ENCODE measurements around the gene FAM3C. TPM values are rescaled to one million over a fixed set of nuclear protein-coding genes. Genes with fewer than 3 reads are reported as not detected.

Gene FAM3C
- total and polyA plus RNA-seq, 2 of the 4 experiments (the other 2 are of a cell fraction), result 11.5 to 45.8 TPM

- no peak overlapping the region; the same call in 1 of the 2 replicates for H2AK5ac ChIP-seq (ENCODE audit: low read depth, low read length)
- dilution Hi-C loops (cut with HindIII; ENCODE audit: low sequenced_read_pairs, unreplicated experiment), result no loop called here
- ATAC-seq (ENCODE audit: low read depth) (peak; percentile 81), DNase-seq (peak; percentile 89)
- H2BK120ac ChIP-seq (ENCODE audit: low read depth, low read length), result peak overlapping the region; percentile 96
- no peak overlapping the region for H2AK9ac ChIP-seq (replicated peaks; ENCODE audit: low read depth, low read length, poor library complexity)
- no peaks in the 10 kb centered on the region for H3K9me3 ChIP-seq (ENCODE audit: control insufficient read depth, insufficient read depth, low read length)
- H4K91ac ChIP-seq (ENCODE audit: insufficient read depth, low read depth, low read length), result peak overlapping the region; percentile 99
- peak overlapping the region; percentile 78 for H3K18ac ChIP-seq (ENCODE audit: low read depth, low read length)
- H2AFZ ChIP-seq (replicated peaks; ENCODE audit: low read length, poor library complexity), result no peak overlapping the region
- H3K4me2 ChIP-seq (ENCODE audit: low read depth, low read length), result peak overlapping the region; percentile 58; the same call in 1 of the 2 replicates
- peaks cover 0 to 10% of the 10 kb centered on the region in 2 experiments; a peak in 1 of 4 replicates for H3K79me1 ChIP-seq (ENCODE audit: low read depth in 1 of 2, low read length in 2 of 2)
- peaks cover 12% of the 10 kb centered on the region for H3K4me1 ChIP-seq (ENCODE audit: control insufficient read depth, insufficient read depth, low read length)
- H3K9me1 ChIP-seq (ENCODE audit: insufficient read depth, low read length), result 0 out of 2 replicates have a peak, but pooled peaks cover 3% of the 10 kb centered on the region
- H3K4me3 ChIP-seq (ENCODE audit: insufficient read depth, low read depth, low read length), result no peak overlapping the region
- intact Hi-C loops (cut with micrococcal nuclease), result no loop called here
- peak overlapping the region; percentile 96 for H3K4ac ChIP-seq (ENCODE audit: low read depth, low read length)
- H3K27me3 ChIP-seq (ENCODE audit: control insufficient read depth, insufficient read depth, low read length), result no peaks in the 10 kb centered on the region
- BruUV-seq (replicated peaks), result no TSS peak
- H3K36me3 ChIP-seq (ENCODE audit: control insufficient read depth, insufficient read depth, low read length), result no peaks in the 10 kb centered on the region
- 63% methylated on average over 2 of the region's 8 CpGs; no CpG with 5 or more reads in 1 of the 2 experiments for WGBS, 2 experiments (ENCODE audit: extremely low coverage in 2 of 2, insufficient read length in 1 of 2)
- peak overlapping the region; percentile 84; the same call in 1 of the 2 replicates for H3K27ac ChIP-seq (ENCODE audit: insufficient read depth, low read length)
- ChIA-PET POLR2A (ENCODE audit: unreplicated experiment) (no interaction called here), CTCF (no interaction called here)
- H4K20me1 ChIP-seq (ENCODE audit: insufficient read depth, low read length), result no peaks in the 10 kb centered on the region
- peak overlapping the region; percentile 99 for H2BK5ac ChIP-seq (ENCODE audit: low read depth, low read length, poor library complexity, severe bottlenecking)
- peak overlapping the region; percentile 83 for H3K14ac ChIP-seq (replicated peaks; ENCODE audit: low read depth, low read length)
- no peak overlapping the region; the same call in 1 of the 2 replicates for H3K9ac ChIP-seq (ENCODE audit: low read depth, low read length)
- peak overlapping the region; percentile 79 for H3K23ac ChIP-seq (ENCODE audit: low read depth, low read length)
- H2BK15ac ChIP-seq (ENCODE audit: low read depth, low read length), result peak overlapping the region; percentile 87; the same call in 2 of the 3 replicates
- peak overlapping the region; percentile 66 for H4K5ac ChIP-seq (ENCODE audit: low read depth, low read length)
- in situ Hi-C loops (cut with MboI; ENCODE audit: low sequenced_read_pairs), result no loop called here
- peak overlapping the region; percentile 92 for H2BK20ac ChIP-seq (ENCODE audit: low read depth, low read length)
- peak overlapping the region; percentile 91 for H3K56ac ChIP-seq (ENCODE audit: extremely low read depth, insufficient read depth, low read length)
- peak overlapping the region; percentile 75 to 96 for H4K8ac ChIP-seq (ENCODE audit: low read depth in 2 of 2, low read length in 2 of 2)
- TF ChIP-seq MXI1 (IDR thresholded peaks at IDR 0.05; ENCODE audit: borderline replicate concordance, low read depth, low read length) (no peak), FOS (IDR thresholded peaks at IDR 0.05; ENCODE audit: low read depth, low read length) (peak; percentile 64), USF2 (IDR thresholded peaks at IDR 0.05; ENCODE audit: low read depth, low read length) (peak; percentile 25; the same call in 1 of the 2 replicates), MAZ (IDR thresholded peaks at IDR 0.05; ENCODE audit: borderline replicate concordance, low read depth, low read length) (no peak), MAFK (IDR thresholded peaks at IDR 0.05; ENCODE audit: low read depth, low read length) (no peak), CHD1 (IDR thresholded peaks at IDR 0.05; ENCODE audit: low read depth, low read length) (no peak), POLR2A (IDR thresholded peaks at IDR 0.05; ENCODE audit: low read depth, low read length) (peak; percentile 58; the same call in 1 of the 2 replicates), BHLHE40 (IDR thresholded peaks at IDR 0.05; ENCODE audit: low read depth, low read length) (peak; percentile 18; the same call in 1 of the 2 replicates), CTCF (conservative IDR thresholded peaks at IDR 0.05; ENCODE audit: low read depth, low read length) (no peak), CEBPB (IDR thresholded peaks at IDR 0.05; ENCODE audit: low read depth, low read length) (no peak), RFX5 (IDR thresholded peaks at IDR 0.05; ENCODE audit: low read depth, low read length) (no peak), RCOR1 (IDR thresholded peaks at IDR 0.05; ENCODE audit: insufficient replicate concordance, low read length) (no peak), SMC3 (IDR thresholded peaks at IDR 0.05; ENCODE audit: low read depth, low read length) (no peak), NFE2L2 (IDR thresholded peaks at IDR 0.05; ENCODE audit: low read depth, low read length) (no peak)
- TF ChIP-seq, protein P1, sequence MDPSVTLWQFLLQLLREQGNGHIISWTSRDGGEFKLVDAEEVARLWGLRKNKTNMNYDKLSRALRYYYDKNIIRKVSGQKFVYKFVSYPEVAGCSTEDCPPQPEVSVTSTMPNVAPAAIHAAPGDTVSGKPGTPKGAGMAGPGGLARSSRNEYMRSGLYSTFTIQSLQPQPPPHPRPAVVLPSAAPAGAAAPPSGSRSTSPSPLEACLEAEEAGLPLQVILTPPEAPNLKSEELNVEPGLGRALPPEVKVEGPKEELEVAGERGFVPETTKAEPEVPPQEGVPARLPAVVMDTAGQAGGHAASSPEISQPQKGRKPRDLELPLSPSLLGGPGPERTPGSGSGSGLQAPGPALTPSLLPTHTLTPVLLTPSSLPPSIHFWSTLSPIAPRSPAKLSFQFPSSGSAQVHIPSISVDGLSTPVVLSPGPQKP (IDR thresholded peaks at IDR 0.05; ENCODE audit: borderline replicate concordance, low read depth, low read length), result no peak
Measured at GRCh38 chr7:121302214-121302745, 93.8 kb downstream of the FAM3C start.

Data from IMR-90 (cell line).